Central memory CD8-positive, alpha-beta T cell (primary cell): ENCODE results near the gene FOXN3.
"Not testable (repeated sequence)": the region's sequence is repeated elsewhere in the genome, so short reads cannot be mapped to it uniquely, and the experiment has no call there.

Experiments
- ATAC-seq: fragments of 150-1000 bp; cut with Tn5 transposase; replicated peaks from 2 replicates; pipeline ENCODE4 v1.10.0; 2022; ENCODE audit warnings: mild to moderate bottlenecking, moderate FRiP score, moderate number of reproducible peaks; ENCODE audit not compliant: poor library complexity, severe bottlenecking; ENCODE audit errors: extremely low read depth
- DNase-seq, 2 donors: peaks; one replicate each; pipeline ENCODE4 v3.0.0; 2021; ENCODE audit warnings: low spot score in 2 of 2
- H3K27ac Mint-ChIP-seq: one replicate; pipeline ENCODE4 v1.8.0; 2022; ENCODE audit warnings: low read depth, mild to moderate bottlenecking, moderate library complexity, mixed read lengths
- H3K27me3 Mint-ChIP-seq: one replicate; pipeline ENCODE4 v1.8.0; 2022; ENCODE audit warnings: mixed read lengths
- H3K36me3 Mint-ChIP-seq: one replicate; pipeline ENCODE4 v1.8.0; 2022; ENCODE audit warnings: mild to moderate bottlenecking, moderate library complexity, mixed read lengths; ENCODE audit not compliant: insufficient read depth
- H3K4me1 Mint-ChIP-seq: one replicate; pipeline ENCODE4 v1.8.0; 2022; ENCODE audit warnings: mixed read lengths
- H3K4me3 Mint-ChIP-seq: one replicate; pipeline ENCODE4 v1.8.0; 2022; ENCODE audit warnings: mild to moderate bottlenecking, moderate library complexity, mixed read lengths
- H3K9me3 Mint-ChIP-seq: one replicate; pipeline ENCODE4 v1.8.0; 2022; ENCODE audit warnings: mixed read lengths

FOXN3 gene

DNA sequence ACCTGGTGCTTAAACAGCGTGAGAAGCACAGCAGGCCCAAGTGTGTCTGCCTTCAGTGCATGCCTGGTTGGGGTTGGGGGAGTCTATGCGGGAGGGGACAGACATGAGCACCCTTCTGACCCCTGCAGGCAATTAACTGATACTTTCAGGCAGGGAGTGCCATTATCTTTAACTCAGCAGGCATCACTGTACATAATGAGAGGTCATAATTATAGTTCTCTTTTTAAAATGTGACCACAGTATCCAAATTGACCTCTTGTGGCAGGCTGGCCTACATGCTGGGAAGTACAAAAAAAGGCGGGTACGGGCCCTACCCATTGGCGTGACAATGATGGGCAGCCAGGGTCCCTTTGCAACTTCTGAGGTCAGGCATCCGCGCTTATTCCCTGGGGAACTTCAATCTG is 209.1 kb downstream of the FOXN3 start:
- peaks cover 13% of the 10 kb centered on the region for H3K36me3 Mint-ChIP-seq
- H3K4me1 Mint-ChIP-seq = peaks cover 76% of the 10 kb centered on the region
- no peaks in the 10 kb centered on the region for H3K27me3 Mint-ChIP-seq
- no peak for ATAC-seq
- no peak overlapping the region for H3K4me3 Mint-ChIP-seq
- DNase-seq = no peak
- no peaks in the 10 kb centered on the region for H3K9me3 Mint-ChIP-seq
- no peak overlapping the region for H3K27ac Mint-ChIP-seq

DNA sequence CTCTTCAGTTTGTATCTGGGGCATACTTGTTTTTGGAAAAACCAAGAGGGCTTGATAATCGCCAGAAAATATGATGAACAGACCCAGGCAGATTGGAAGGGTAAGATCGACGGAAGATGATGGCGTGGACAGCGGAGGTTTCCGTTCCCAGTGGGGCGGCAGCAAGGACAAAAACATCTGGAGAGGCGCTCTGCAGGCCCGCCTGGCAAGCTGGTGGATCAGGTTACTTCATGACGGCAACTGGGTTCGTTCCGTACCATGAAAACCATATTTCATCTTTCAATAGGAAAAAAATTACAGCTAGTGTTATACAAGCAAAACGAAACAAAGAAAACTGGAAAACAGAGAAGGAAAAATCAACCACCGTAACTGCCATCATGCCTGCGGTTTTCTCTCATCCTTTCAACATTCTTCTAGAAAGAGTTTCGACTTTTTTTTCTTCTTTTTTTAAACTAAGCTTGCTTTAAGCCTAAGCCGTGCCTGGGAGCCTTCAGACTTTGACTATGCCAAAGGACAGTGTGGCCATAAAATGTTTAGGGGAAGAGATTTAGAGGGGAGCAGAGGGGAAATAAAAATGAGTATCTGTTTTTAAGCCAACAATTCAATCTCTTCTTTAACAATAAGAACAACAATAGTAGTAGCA is 210.5 kb downstream of the FOXN3 start:
- no peak overlapping the region for H3K27ac Mint-ChIP-seq
- no peak overlapping the region for H3K4me3 Mint-ChIP-seq
- H3K36me3 Mint-ChIP-seq = peaks cover 13% of the 10 kb centered on the region
- no peaks in the 10 kb centered on the region for H3K27me3 Mint-ChIP-seq
- DNase-seq (no peak), ATAC-seq (no peak)
- H3K4me1 Mint-ChIP-seq = peaks cover 81% of the 10 kb centered on the region
- no peaks in the 10 kb centered on the region for H3K9me3 Mint-ChIP-seq

DNA sequence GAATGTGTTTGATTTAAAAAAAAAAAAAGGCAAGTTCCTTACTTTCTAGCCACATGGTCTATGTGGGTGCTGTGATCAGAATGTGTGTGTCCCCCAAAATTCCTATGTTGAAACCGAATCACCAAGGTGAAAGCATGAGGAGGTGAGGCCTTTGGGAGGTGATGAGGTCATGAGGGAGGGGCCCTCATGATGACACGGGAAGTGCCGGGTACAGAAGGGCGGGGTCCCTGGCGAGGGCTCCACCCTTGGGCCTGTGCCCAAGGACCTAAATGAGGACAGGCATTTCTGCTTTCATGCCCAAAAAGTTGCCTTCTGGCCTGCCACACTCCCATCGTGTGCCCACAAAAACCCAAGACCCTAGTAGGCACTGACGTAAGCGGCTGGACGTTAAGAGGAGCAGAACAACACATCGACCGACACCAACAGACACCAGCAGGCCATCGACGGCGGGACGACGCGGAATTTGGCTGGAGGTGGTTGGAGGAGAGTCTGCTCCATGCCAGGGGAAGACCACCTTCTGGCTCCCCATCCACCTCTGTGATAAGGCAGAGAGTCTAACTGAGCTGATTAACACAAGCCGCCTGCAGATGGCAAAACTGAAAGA is 211.8 kb downstream of the FOXN3 start:
- Mint-ChIP-seq H3K9me3 (no peaks in the 10 kb centered on the region), H3K36me3 (peaks cover 9% of the 10 kb centered on the region), H3K4me1 (peaks cover 84% of the 10 kb centered on the region), H3K27ac (no peak overlapping the region), H3K27me3 (no peaks in the 10 kb centered on the region), H3K4me3 (no peak overlapping the region)
- no peak for DNase-seq
- no peak for ATAC-seq

DNA sequence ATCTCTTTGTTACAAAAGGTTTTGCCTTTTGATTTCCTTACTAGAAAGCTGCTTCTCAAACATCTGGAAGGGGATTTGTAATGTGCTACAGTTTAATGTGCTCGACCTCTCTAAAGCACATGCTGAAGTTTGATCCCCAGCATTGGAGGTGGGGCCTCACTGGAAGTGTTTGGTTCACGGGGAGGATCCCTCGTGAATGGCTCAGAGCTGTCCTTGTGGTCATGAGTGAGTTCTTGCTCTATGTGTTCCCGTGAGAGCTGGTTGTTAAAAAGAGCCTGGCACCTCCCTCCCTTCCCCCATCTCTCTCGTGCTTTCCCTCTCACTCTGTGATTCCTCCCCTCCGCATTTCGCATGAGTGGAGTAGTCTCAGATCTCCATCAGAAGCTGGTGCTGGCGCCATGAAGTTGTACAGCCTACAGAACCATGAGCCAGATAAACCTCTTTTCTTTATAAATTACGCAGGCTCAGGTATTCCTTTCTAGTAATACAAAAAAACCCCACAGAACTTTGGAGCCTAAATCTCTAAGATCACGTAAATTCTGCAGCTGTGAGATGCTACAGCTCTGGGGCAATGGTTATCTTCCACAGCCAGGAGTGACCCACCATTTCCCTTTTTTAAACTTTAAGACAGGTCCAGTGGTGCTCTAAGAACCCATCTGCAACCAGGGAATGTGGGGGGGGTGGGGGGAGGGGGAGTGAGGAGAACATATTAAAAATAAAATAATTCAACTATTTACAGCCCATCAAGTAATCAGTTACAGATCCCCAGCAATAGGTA is 214.4 kb downstream of the FOXN3 start:
- H3K27ac Mint-ChIP-seq = no peak overlapping the region
- no peak overlapping the region for H3K4me3 Mint-ChIP-seq
- H3K9me3 Mint-ChIP-seq = no peaks in the 10 kb centered on the region
- DNase-seq (no peak), ATAC-seq (no peak)
- peaks cover 82% of the 10 kb centered on the region for H3K4me1 Mint-ChIP-seq
- H3K27me3 Mint-ChIP-seq = no peaks in the 10 kb centered on the region
- peaks cover 6% of the 10 kb centered on the region for H3K36me3 Mint-ChIP-seq

DNA sequence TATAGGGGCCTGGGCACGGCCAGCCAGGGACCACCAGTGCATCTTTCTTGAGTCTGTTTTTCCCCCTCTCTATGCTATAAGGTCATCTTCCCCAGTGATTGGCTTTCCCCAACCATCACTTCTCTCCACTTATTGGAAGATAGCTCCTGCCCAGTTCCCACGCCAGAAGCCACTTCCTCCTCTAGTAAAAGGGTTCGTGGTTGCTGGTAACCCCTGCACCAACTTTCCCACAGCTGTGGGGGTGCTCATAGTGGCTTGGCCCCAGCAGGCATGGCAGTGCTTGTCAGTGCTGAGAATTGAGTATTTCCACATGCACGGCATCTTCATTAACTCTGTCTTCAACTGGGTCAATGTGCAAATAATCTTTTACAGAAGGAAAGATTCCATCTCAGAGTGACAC is 215.4 kb downstream of the FOXN3 start:
- Mint-ChIP-seq H3K27me3 (no peaks in the 10 kb centered on the region), H3K4me1 (peaks cover 78% of the 10 kb centered on the region), H3K9me3 (no peaks in the 10 kb centered on the region), H3K36me3 (peaks cover 7% of the 10 kb centered on the region), H3K4me3 (no peak overlapping the region), H3K27ac (no peak overlapping the region)
- peak; percentile 40 for ATAC-seq
- DNase-seq = no peak

DNA sequence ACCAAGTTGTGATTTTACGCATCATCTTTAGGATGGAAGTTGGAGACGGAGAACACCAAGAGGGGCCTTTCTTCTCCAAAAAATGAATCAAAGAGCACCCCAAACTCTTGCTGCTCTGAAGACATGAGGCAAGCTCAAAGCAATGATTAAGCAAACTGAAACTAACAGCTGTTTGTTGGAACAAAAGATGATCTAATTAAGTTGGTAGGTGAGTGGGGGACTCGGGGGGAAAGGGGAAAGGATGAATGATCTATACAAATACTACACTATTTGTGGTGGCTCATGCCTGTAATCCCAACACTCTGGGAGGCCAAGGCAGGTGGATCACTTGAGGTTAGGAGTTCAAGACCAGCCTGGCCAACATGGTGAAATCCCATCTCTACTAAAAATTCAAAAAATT is 217.7 kb downstream of the FOXN3 start:
- not testable (repeated sequence) for H3K4me3 Mint-ChIP-seq, H3K27ac Mint-ChIP-seq, H3K9me3 Mint-ChIP-seq, DNase-seq, H3K36me3 Mint-ChIP-seq, H3K27me3 Mint-ChIP-seq, ATAC-seq
- peaks cover 76% of the 10 kb centered on the region for H3K4me1 Mint-ChIP-seq

DNA sequence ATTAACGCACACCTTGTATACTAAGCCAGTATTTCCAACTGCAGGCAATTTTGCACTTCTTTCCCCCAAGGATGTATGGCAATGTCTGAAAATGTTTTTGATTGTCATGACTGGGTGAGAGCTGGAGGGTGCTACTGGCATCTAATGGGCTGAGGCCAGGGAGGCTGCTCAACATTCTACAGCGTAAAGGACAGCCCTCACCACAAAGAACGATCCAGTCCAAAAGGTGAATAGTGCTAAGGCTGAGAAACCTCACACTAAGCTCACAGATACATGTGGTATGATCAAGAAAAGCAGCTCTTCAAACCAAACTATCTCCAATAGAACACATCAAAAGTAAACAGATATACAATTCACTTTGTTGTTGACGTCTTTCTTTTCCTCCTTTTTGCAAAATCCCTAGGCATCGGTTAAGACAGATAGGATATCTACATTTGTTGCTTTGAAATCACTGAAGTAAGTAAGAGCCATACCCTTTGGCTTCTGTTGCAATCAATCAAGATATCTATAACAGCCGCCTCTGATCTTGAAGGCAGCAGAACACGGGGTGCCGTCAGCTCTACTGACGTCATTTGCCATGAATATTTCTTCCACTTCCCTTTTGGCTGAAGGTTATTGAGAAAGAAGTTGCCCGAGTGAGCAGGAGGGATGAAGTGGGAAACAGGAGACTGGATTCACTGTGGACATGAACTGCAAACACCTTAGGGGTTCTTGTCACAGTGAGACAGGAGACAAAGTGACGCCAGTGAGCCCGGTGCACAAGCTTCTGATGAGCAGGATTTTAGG is 218.3 kb downstream of the FOXN3 start:
- no peaks in the 10 kb centered on the region for H3K9me3 Mint-ChIP-seq
- H3K27me3 Mint-ChIP-seq = no peaks in the 10 kb centered on the region
- H3K36me3 Mint-ChIP-seq = peaks cover 5% of the 10 kb centered on the region
- H3K27ac Mint-ChIP-seq = no peak overlapping the region
- no peak for ATAC-seq
- H3K4me3 Mint-ChIP-seq = no peak overlapping the region
- H3K4me1 Mint-ChIP-seq = peaks cover 71% of the 10 kb centered on the region
- DNase-seq = no peak

DNA sequence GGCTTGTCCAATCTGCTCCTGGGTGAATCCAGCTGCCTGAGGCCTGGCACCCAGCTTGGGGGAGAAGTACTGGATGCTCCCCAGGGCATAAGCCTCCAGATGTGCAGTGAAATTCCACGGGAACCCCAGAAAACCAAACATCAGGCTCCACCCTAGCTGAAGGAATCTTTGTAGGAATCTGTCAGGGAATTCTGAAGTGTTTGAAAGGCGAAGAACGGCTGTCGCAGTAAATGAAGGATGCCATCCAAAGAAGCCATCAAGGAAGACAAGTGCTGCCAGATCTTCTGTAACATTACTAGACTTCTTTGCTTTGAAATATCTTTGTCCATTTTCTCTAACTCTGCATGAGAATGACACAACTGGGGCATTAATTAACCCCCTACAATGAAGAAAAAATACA is 219.4 kb downstream of the FOXN3 start:
- no peak for DNase-seq
- Mint-ChIP-seq H3K27me3 (no peaks in the 10 kb centered on the region), H3K27ac (no peak overlapping the region), H3K9me3 (no peaks in the 10 kb centered on the region), H3K36me3 (peaks cover 3% of the 10 kb centered on the region), H3K4me1 (peaks cover 63% of the 10 kb centered on the region), H3K4me3 (no peak overlapping the region)
- no peak for ATAC-seq

DNA sequence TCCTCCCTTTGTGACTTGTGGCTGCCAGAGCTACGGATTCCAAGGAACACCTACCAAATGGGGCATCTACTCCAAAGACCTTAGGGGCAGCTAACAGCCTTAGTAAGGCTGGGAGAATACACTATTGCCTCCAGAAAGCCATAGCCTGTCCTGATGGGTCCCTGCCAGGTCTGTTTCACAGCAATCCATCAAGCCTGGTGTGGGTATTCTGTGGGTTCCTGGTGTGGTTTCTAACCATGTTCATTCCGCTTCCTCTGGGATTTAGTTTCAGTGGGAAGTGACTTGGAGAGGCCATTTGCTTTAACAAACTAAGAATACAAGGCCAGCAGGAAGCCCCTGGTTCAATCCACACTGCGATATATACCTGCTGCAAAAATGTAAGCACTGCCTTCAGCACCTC is 220.5 kb downstream of the FOXN3 start:
- no peak for ATAC-seq
- peaks cover 3% of the 10 kb centered on the region for H3K36me3 Mint-ChIP-seq
- no peak overlapping the region for H3K4me3 Mint-ChIP-seq
- H3K4me1 Mint-ChIP-seq = peaks cover 52% of the 10 kb centered on the region
- no peaks in the 10 kb centered on the region for H3K27me3 Mint-ChIP-seq
- DNase-seq = no peak
- no peak overlapping the region for H3K27ac Mint-ChIP-seq
- no peaks in the 10 kb centered on the region for H3K9me3 Mint-ChIP-seq

DNA sequence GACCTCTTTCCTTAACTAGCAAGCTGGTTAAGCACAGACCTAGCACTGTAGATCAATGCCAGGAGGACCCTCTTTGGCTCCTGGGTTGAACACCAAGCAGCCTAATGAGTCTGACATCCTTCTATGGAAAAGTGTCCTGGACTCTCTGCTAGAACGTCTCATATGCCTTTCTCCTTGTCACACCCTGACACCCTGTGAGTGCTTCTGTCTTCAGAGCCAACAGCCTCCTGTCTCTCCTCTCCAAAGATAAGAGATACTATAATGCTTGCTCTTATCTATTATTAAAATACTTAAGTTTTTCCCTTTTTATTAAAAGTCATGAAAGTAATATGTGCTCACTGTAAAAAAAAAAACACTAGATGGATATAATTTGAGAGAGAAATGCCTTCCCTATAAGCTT is 222.7 kb downstream of the FOXN3 start:
- H3K36me3 Mint-ChIP-seq = peaks cover 6% of the 10 kb centered on the region
- no peak for DNase-seq
- H3K27ac Mint-ChIP-seq = no peak overlapping the region
- no peaks in the 10 kb centered on the region for H3K27me3 Mint-ChIP-seq
- peaks cover 33% of the 10 kb centered on the region for H3K4me1 Mint-ChIP-seq
- ATAC-seq = no peak
- no peaks in the 10 kb centered on the region for H3K9me3 Mint-ChIP-seq
- no peak overlapping the region for H3K4me3 Mint-ChIP-seq

DNA sequence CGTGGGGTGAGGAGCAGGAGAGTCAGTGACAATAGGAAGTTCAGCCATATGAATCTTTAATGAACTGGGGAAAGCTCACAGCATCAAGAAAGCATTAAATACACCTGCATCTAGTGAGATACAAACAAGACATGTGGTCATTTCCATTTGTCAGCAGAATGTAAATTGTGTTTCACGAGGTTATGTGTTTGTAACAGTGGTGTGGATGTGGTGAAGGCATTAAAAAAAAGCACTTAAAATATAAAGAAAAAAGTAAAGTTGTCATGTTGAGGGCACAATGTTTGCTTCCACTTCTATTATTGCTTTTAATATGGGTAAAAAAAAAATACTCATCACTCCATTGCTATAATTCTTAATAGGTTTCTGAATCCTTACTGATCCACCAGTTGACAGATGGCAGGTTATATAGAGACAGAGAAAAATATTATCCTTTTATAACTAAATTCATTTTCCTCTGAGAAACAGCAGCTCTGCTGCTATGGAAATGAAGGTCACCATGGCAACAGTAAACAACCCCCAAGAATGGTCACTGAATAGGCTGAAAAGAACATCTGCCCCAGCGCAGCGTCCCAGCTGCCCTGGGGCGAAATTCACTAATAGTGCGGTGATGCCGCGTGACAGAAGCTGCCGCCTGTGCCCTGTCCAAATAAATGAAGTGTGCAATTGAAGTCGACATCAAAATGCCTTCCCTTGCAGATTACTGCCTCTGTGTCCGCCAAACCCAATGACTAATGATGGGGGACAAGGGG is 226.1 kb downstream of the FOXN3 start:
- H3K27me3 Mint-ChIP-seq = no peaks in the 10 kb centered on the region
- H3K27ac Mint-ChIP-seq = no peak overlapping the region
- no peak overlapping the region for H3K4me3 Mint-ChIP-seq
- H3K9me3 Mint-ChIP-seq = no peaks in the 10 kb centered on the region
- DNase-seq (no peak), ATAC-seq (no peak)
- peaks cover 18% of the 10 kb centered on the region for H3K4me1 Mint-ChIP-seq
- H3K36me3 Mint-ChIP-seq = peaks cover 18% of the 10 kb centered on the region

DNA sequence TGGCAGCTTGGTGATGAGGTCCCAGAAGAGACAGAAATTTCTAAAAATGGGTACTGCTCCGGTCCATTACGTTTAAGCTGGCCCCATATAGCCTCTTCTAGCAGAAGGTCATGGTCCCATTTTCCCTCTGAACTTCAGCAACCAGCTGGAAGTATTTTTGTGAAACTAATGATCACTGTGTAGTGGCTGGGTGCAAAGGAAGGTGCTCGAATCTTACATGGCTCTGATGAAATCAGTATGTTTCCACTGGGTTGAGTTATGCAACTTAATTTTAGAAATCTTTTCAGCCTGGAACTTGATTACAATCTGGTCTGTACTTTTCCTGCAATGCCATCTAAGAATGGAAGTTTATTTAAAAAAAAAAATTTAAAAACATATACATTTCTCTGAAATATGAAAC is 228.5 kb downstream of the FOXN3 start:
- Mint-ChIP-seq H3K27me3 (no peaks in the 10 kb centered on the region), H3K4me3 (no peak overlapping the region), H3K36me3 (peaks cover 19% of the 10 kb centered on the region)

More for the DNA sequence above, 228.5 kb downstream of the FOXN3 start:
- peaks cover 16% of the 10 kb centered on the region for H3K4me1 Mint-ChIP-seq
- no peak overlapping the region for H3K27ac Mint-ChIP-seq
- no peak for ATAC-seq
- no peak for DNase-seq
- no peaks in the 10 kb centered on the region for H3K9me3 Mint-ChIP-seq
